Nephron (organoid): ENCODE results near the gene ADPRH.
A peak's percentile ranks its signal among the peaks of the same experiment; 100 is the strongest.

Source experiments
- H3K27ac Mint-ChIP-seq, 3 experiments: 2 replicates each; pipeline ENCODE4 v1.8.0; 2020; ENCODE audit warnings: mixed read lengths in 3 of 3, mild to moderate bottlenecking in 2 of 3, moderate library complexity in 1 of 3
- H3K27me3 Mint-ChIP-seq: 2 replicates; pipeline ENCODE4 v1.8.0; 2021; ENCODE audit warnings: low read depth, mild to moderate bottlenecking, moderate library complexity, mixed read lengths
- H3K36me3 Mint-ChIP-seq: 2 replicates; pipeline ENCODE4 v1.8.0; 2020; ENCODE audit warnings: low read depth, mixed read lengths
- H3K4me1 Mint-ChIP-seq: 2 replicates; pipeline ENCODE4 v1.8.0; 2020; ENCODE audit warnings: mixed read lengths
- H3K4me3 Mint-ChIP-seq, 3 experiments: 2 replicates each; pipeline ENCODE4 v1.8.0; 2020; ENCODE audit warnings: mild to moderate bottlenecking in 3 of 3, mixed read lengths in 3 of 3, moderate library complexity in 2 of 3
- H3K9me3 Mint-ChIP-seq: 2 replicates; pipeline ENCODE4 v1.8.0; 2020; ENCODE audit warnings: mixed read lengths
- TF ChIP-seq, protein P1 (sequence below), 3 experiments: fragments of 200-600 bp; sonication (generic); IDR thresholded peaks; one replicate each; pipeline ENCODE4 v1.5.0; 2021; ENCODE audit warnings: antibody characterized with exemption in 3 of 3; ENCODE audit not compliant: unreplicated experiment in 3 of 3

ADPRH gene

DNA sequence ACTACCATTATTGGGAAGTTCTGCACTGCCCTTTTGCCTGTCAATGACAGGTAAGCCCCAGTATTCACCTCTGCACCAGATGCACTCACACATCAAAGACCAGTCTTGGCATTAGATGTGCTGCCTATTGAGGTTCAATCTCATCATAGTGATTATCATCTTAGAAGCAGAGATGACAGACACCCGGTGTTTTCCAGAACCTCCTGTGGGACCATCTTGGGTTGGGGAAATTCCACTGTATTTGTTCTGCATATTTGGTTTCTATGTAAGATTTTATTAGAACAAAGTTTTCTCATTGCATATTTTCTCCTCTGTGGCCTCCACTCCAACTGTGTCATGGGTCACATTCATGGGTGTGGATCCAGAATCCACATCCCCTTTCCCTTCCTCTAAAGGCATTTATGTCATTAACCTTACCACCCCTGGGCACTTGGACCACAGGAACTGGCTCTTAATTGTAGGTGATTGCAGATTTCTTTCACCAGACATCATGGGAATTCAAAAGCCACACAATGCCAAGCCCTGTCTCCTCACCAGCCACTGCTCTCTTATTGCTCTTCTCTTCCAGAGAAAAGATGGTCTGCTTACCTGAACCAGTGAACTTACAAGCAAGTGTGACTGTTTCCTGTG is 49.6 kb downstream of the ADPRH start:
- Mint-ChIP-seq H3K36me3 (no peaks in the 10 kb centered on the region), H3K27me3 (peaks cover 3% of the 10 kb centered on the region), H3K4me1 (no peaks in the 10 kb centered on the region), H3K27ac (no peak overlapping the region), H3K9me3 (peaks cover 3% of the 10 kb centered on the region), H3K4me3 (no peak overlapping the region)
- TF ChIP-seq, protein P1, sequence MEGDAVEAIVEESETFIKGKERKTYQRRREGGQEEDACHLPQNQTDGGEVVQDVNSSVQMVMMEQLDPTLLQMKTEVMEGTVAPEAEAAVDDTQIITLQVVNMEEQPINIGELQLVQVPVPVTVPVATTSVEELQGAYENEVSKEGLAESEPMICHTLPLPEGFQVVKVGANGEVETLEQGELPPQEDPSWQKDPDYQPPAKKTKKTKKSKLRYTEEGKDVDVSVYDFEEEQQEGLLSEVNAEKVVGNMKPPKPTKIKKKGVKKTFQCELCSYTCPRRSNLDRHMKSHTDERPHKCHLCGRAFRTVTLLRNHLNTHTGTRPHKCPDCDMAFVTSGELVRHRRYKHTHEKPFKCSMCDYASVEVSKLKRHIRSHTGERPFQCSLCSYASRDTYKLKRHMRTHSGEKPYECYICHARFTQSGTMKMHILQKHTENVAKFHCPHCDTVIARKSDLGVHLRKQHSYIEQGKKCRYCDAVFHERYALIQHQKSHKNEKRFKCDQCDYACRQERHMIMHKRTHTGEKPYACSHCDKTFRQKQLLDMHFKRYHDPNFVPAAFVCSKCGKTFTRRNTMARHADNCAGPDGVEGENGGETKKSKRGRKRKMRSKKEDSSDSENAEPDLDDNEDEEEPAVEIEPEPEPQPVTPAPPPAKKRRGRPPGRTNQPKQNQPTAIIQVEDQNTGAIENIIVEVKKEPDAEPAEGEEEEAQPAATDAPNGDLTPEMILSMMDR (IDR thresholded peaks at IDR 0.05; ENCODE audit: unreplicated experiment in 3 of 3): no peak

DNA sequence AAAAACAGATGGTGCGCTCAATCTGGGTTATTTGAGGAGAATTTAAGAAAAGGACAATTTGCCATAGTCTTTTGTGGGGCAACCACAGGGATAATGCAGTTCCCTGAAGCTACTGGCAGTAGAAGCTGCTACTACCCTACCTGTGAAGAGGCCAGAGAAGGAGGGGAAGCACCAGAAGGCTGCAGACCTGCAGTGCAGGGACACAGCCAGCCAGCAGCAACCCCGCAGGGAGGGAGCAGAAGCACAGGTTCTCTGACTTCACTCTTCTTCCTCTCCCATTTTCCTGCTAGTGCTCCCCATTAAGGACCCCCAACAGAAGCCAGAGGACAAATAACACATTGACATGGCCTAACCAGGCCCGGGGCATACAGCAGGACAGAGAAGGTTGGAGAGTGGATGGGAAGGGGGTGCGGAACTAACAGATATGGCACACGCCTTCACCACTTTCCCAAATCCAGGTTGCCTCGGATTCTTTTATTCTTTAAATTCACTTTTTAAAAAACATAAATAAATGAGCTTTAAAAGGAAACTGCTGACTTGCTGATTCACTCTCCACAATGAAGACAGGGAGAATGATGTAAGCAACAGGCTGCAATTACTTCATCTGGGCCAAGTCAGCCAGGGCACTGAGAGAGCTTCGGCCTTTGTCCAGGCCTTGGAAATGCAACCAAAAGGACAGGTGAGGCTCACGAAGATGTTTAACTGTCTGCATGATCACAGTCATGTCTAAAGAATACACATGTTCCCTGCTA is 51.0 kb downstream of the ADPRH start:
- Mint-ChIP-seq H3K4me3 (no peak overlapping the region), H3K36me3 (no peaks in the 10 kb centered on the region), H3K27ac (peak overlapping the region in 1 of 3 experiments; percentile 24), H3K4me1 (no peaks in the 10 kb centered on the region), H3K9me3 (no peaks in the 10 kb centered on the region), H3K27me3 (peaks cover 3% of the 10 kb centered on the region)
- TF ChIP-seq, protein P1 (IDR thresholded peaks at IDR 0.05; ENCODE audit: unreplicated experiment in 3 of 3): no peak

GRCh38 chr3:119630880-119631329 is 51.6 kb downstream of the ADPRH start:
- TF ChIP-seq, protein P1 (IDR thresholded peaks at IDR 0.05; ENCODE audit: unreplicated experiment in 3 of 3): no peak
- Mint-ChIP-seq H3K4me3 (no peak overlapping the region), H3K36me3 (no peaks in the 10 kb centered on the region), H3K27ac (peak overlapping the region in 1 of 3 experiments; percentile 24), H3K9me3 (no peaks in the 10 kb centered on the region), H3K4me1 (no peaks in the 10 kb centered on the region), H3K27me3 (peaks cover 3% of the 10 kb centered on the region)

- TF ChIP-seq, protein P1 (IDR thresholded peaks at IDR 0.05; ENCODE audit: unreplicated experiment in 3 of 3): no peak
- Mint-ChIP-seq H3K4me3 (no peak overlapping the region), H3K27me3 (peaks cover 3% of the 10 kb centered on the region), H3K9me3 (no peaks in the 10 kb centered on the region), H3K4me1 (no peaks in the 10 kb centered on the region), H3K36me3 (no peaks in the 10 kb centered on the region), H3K27ac (peak overlapping the region in 1 of 3 experiments; percentile 40)
Measured at GRCh38 chr3:119631516-119631915, 52.2 kb downstream of the ADPRH start.

DNA sequence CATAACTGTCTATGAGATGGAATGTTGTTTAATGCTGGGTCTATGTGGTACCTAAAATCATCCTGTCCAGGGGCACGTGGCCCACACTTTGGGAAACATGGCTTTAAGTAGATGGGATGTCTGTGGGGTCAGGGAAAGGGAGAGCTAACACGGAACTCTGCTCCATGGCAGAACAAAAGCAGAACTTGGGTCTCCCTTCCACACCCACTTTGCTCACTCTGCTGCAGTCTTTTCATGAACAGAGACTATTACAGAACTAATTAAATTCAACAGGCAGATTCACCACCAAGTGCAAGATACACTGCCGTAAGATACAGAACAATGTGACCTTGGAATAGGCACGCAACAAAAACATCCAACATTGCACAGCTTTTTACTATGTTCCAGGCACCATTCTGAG is 52.9 kb downstream of the ADPRH start:
- peaks cover 3% of the 10 kb centered on the region for H3K4me1 Mint-ChIP-seq

More for the DNA sequence above, 52.9 kb downstream of the ADPRH start:
- no peak overlapping the region for H3K4me3 Mint-ChIP-seq
- TF ChIP-seq, protein P1 (IDR thresholded peaks at IDR 0.05; ENCODE audit: unreplicated experiment in 3 of 3): no peak
- H3K36me3 Mint-ChIP-seq: no peaks in the 10 kb centered on the region
- peaks cover 3% of the 10 kb centered on the region for H3K27me3 Mint-ChIP-seq
- H3K9me3 Mint-ChIP-seq: no peaks in the 10 kb centered on the region
- H3K27ac Mint-ChIP-seq: no peak overlapping the region
